GM12878 (cell line): ENCODE data around the gene TPPP. TPM values are rescaled to one million over a fixed set of nuclear protein-coding genes. Genes with fewer than 3 reads are reported as not detected.

Source experiments
- ATAC-seq: fragments of 200-7000 bp; cut with Tn5 transposase; 3 replicates; pipeline ENCODE4 v1.9.1; 2020; ENCODE audit warnings: mild to moderate bottlenecking, moderate library complexity
- BruUV-seq: library from RNA; stranded (reverse); fragments of 400-500 nt; replicated peaks from 2 replicates; lab custom pipeline; 2021; lab: Mats Ljungman, UMichigan
- CTCF ChIA-PET: fragments of 300-600 bp; sonication (Branson Sonifier 250); formaldehyde crosslinking; extraction: SDS; loops from one replicate; lab custom pipeline; 2021; ENCODE audit warnings: inconsistent platforms; lab: Yijun Ruan, JAX
- POLR2A ChIA-PET: fragments of 350-600 bp; formaldehyde crosslinking; extraction: SDS; loops from one replicate; lab custom pipeline; 2021; ENCODE audit warnings: inconsistent platforms; lab: Charles Lee
- RAD21 ChIA-PET: fragments of 300-600 bp; sonication (Branson Sonifier 250); formaldehyde crosslinking; loops from one replicate; lab custom pipeline; 2023; ENCODE audit warnings: antibody characterized with exemption; ENCODE audit not compliant: unreplicated experiment; lab: Charles Lee
- SMC1A ChIA-PET: fragments of 300-600 bp; sonication (Branson Sonifier 250); formaldehyde crosslinking; loops from one replicate; lab custom pipeline; 2023; ENCODE audit not compliant: unreplicated experiment, uncharacterized antibody; lab: Charles Lee
- DNase-seq: peaks from one replicate; pipeline ENCODE4 v3.0.0-alpha.2; 2011; ENCODE audit warnings: low read depth, low spot score
- FAIRE-seq: peaks from 3 replicates; lab custom pipeline; 2011; peaks lifted over from hg19 to GRCh38; lab: Jason Lieb, UNC
- H2AFZ ChIP-seq: 2 replicates; pipeline ENCODE4 v1.6.0; 2011; ENCODE audit warnings: low read depth, low read length, control low read depth; ENCODE audit not compliant: control insufficient read depth
- H3K27ac ChIP-seq: 2 replicates; pipeline ENCODE4 v1.5.1; 2011; ENCODE audit warnings: control low read depth; ENCODE audit not compliant: control insufficient read depth, insufficient read depth
- H3K27me3 ChIP-seq, 2 experiments: replicated peaks in 1 of 2; 2 replicates each; pipeline versions ENCODE4 v1.6.0 to v1.6.1; 2011; ENCODE audit warnings: low read length in 1 of 2; ENCODE audit not compliant: control insufficient read depth in 2 of 2, insufficient read depth in 2 of 2
- H3K36me3 ChIP-seq, 2 experiments: 2 replicates each; pipeline ENCODE4 v1.5.1; 2011; ENCODE audit warnings: low read length in 1 of 2; ENCODE audit not compliant: control insufficient read depth in 2 of 2, insufficient read depth in 2 of 2
- H3K4me1 ChIP-seq: 2 replicates; pipeline ENCODE4 v1.6.1; 2011; ENCODE audit warnings: mild to moderate bottlenecking, low read length, moderate library complexity, mixed read lengths; ENCODE audit not compliant: control insufficient read depth, insufficient read depth
- H3K4me2 ChIP-seq: 2 replicates; pipeline ENCODE4 v1.6.0; 2011; ENCODE audit warnings: control low read depth; ENCODE audit not compliant: control insufficient read depth, insufficient read depth
- H3K4me3 ChIP-seq: fragments of 200-600 bp; sonication (generic); 2 replicates; pipeline ENCODE4 v1.5.1; 2016
- H3K79me2 ChIP-seq: 2 replicates; pipeline ENCODE4 v1.6.0; 2011; ENCODE audit warnings: low read length; ENCODE audit not compliant: control insufficient read depth, insufficient read depth
- H3K9ac ChIP-seq: 2 replicates; pipeline ENCODE4 v1.8.0; 2011; ENCODE audit warnings: low read length, control low read depth, mixed read lengths; ENCODE audit not compliant: control insufficient read depth, insufficient read depth
- H3K9me3 ChIP-seq: replicated peaks from 3 replicates; pipeline ENCODE4 v1.5.1; 2011; ENCODE audit warnings: mild to moderate bottlenecking, low read length; ENCODE audit not compliant: control insufficient read depth, insufficient read depth
- H4K20me1 ChIP-seq: 2 replicates; pipeline ENCODE4 v1.6.0; 2011; ENCODE audit not compliant: control insufficient read depth, insufficient read depth
- ASH2L ChIP-seq: fragments of 300-600, 200-600 bp; sonication (generic); IDR thresholded peaks from 2 replicates; pipeline ENCODE4 v1.6.1; 2017; ENCODE audit warnings: low read depth, mild to moderate bottlenecking, borderline replicate concordance
- BACH1 ChIP-seq: fragments of 450-650 bp; IDR thresholded peaks from 2 replicates; pipeline ENCODE4 v1.6.1; 2017; ENCODE audit warnings: mild to moderate bottlenecking, borderline replicate concordance
- CEBPB ChIP-seq, 2 experiments: fragments of 150-350 bp in 1 of 2; IDR thresholded peaks; 2 replicates each; pipeline ENCODE4 v1.6.1; 2012 to 2014; ENCODE audit warnings: low read depth in 2 of 2, low read length in 2 of 2, borderline replicate concordance in 1 of 2, inconsistent platforms in 1 of 2
- CREM ChIP-seq: IDR thresholded peaks from 2 replicates; pipeline ENCODE4 v1.6.1; 2014; ENCODE audit warnings: antibody characterized with exemption, low read depth
- MEF2B ChIP-seq: fragments of 450-650 bp; IDR thresholded peaks from 2 replicates; pipeline ENCODE4 v1.6.1; 2018; ENCODE audit warnings: mild to moderate bottlenecking, moderate library complexity; ENCODE audit not compliant: partially characterized antibody, poor library complexity, severe bottlenecking
- NFYB ChIP-seq: IDR thresholded peaks from 2 replicates; pipeline ENCODE4 v1.6.1; 2011; ENCODE audit warnings: low read depth, mild to moderate bottlenecking, low read length, improper control_type of control experiment, moderate library complexity; ENCODE audit not compliant: insufficient read depth
- POLR2AphosphoS2 ChIP-seq: IDR thresholded peaks from 2 replicates; pipeline ENCODE4 v1.6.1; 2011; ENCODE audit warnings: low read depth, mild to moderate bottlenecking, low read length, improper control_type of control experiment, moderate library complexity
- POU2F2 ChIP-seq: IDR thresholded peaks from 3 replicates; pipeline ENCODE4 v1.6.1; 2011; ENCODE audit warnings: low read depth, mild to moderate bottlenecking, low read length, borderline replicate concordance
- RAD21 ChIP-seq: IDR thresholded peaks from 2 replicates; pipeline ENCODE4 v1.6.1; 2011; ENCODE audit warnings: mild to moderate bottlenecking, low read depth, low read length, moderate library complexity; ENCODE audit not compliant: insufficient read depth
- RELA ChIP-seq: fragments of 450-650 bp; IDR thresholded peaks from 2 replicates; pipeline ENCODE4 v1.8.0; 2014; ENCODE audit warnings: borderline replicate concordance; ENCODE audit not compliant: partially characterized antibody
- SUPT20H ChIP-seq: IDR thresholded peaks from 2 replicates; pipeline ENCODE4 v1.6.1; 2011; ENCODE audit warnings: low read depth, mild to moderate bottlenecking, low read length, moderate library complexity, borderline replicate concordance; ENCODE audit not compliant: control insufficient read depth
- TCF3 ChIP-seq: IDR thresholded peaks from 2 replicates; pipeline ENCODE4 v1.6.1; 2012; ENCODE audit warnings: low read depth, mild to moderate bottlenecking, low read length, borderline replicate concordance; ENCODE audit not compliant: insufficient read depth
- ZBTB4 ChIP-seq: fragments of 450-650 bp; formaldehyde crosslinking; IDR thresholded peaks from 2 replicates; pipeline ENCODE4 v1.4.0; 2022; ENCODE audit warnings: mild to moderate bottlenecking, moderate library complexity
- WGBS: methylation state at CpG from one replicate; pipeline ENCODE4 v1.1.6; 2016; ENCODE audit warnings: low lambda C conversion rate; ENCODE audit not compliant: insufficient replicate concordance, insufficient coverage; ENCODE audit errors: missing lambda C conversion rate; 5-methylcytosine and 5-hydroxymethylcytosine counted together
- in situ Hi-C: fragments of 300-500 bp; cut with MboI; formaldehyde crosslinking; loops from 9 replicates; pipeline ENCODE4 v1.14.3; 2018; ENCODE audit warnings: mixed read lengths
- intact Hi-C: fragments of 100-400 bp; cut with micrococcal nuclease; formaldehyde crosslinking; loops from one replicate; pipeline ENCODE4 v1.14.2; 2022; ENCODE audit not compliant: unreplicated experiment
- polyA plus RNA-seq, 11 experiments: library from polyadenylated mRNA; depleted of rRNA in 4 of 11; unstranded in 6 of 11; stranded (reverse) in 5 of 11; fragments of >200 nt; fragmentation: Nextera tagmentation in 4 of 11; fragmentation: Illumina TruSeq in 1 of 11; extraction: Ambion mirVana in 4 of 11; extraction: Trizol in 1 of 11; gene quantifications; 1 replicate in 1 of 11; 2 replicates in 10 of 11; pipeline versions ENCODE4 v1.2.1 to v1.2.3, GENCODE V29; 2011 to 2016; ENCODE audit warnings: inconsistent platforms in 2 of 11, missing spikeins in 2 of 11, low read depth in 1 of 11
- total RNA-seq, 4 experiments: library from RNA; depleted of rRNA in 3 of 4; stranded (reverse); fragments of >200 nt in 3 of 4; fragmentation: Illumina TruSeq in 1 of 4; extraction: Trizol in 1 of 4; gene quantifications; 2 replicates each; pipeline versions ENCODE4 v1.2.1 to v1.2.3, GENCODE V29; 2013 to 2021

Gene TPPP
- total and polyA plus RNA-seq, 10 of the 15 experiments (the other 5 are each of a cell fraction or from before 2014, with no cell fraction given) = under 0.01 to 0.24 (median 0.04) TPM; not detected in 4

GRCh38 chr5:626850-627249 lies 66.3 kb downstream of the TPPP start:
- FAIRE-seq (no peak), ATAC-seq (no peak), DNase-seq (no peak)
- CTCF ChIA-PET = no interaction called here
- no peak overlapping the region for H3K27ac ChIP-seq
- H3K4me1 ChIP-seq = no peaks in the 10 kb centered on the region
- SMC1A ChIA-PET = no interaction called here
- H2AFZ ChIP-seq = no peak overlapping the region
- BruUV-seq = no TSS peak
- in situ Hi-C loops (no loop called here), intact Hi-C loops (no loop called here)
- no peaks in the 10 kb centered on the region for H4K20me1 ChIP-seq
- RAD21 ChIA-PET = no interaction called here
- no peaks in the 10 kb centered on the region for H3K9me3 ChIP-seq
- POLR2A ChIA-PET = no interaction called here
- WGBS = 98% methylated on average over 3 of the region's 3 CpGs
- no peak overlapping the region for H3K4me2 ChIP-seq
- H3K9ac ChIP-seq = no peak overlapping the region
- H3K4me3 ChIP-seq = no peak overlapping the region
- no peaks in the 10 kb centered on the region for H3K27me3 ChIP-seq
- no peaks in the 10 kb centered on the region for H3K79me2 ChIP-seq
- TF ChIP-seq ASH2L = no peak
- no peak for TF ChIP-seq TCF3
- no peak for TF ChIP-seq RELA
- TF ChIP-seq MEF2B = no peak
- TF ChIP-seq RAD21 = 0 out of 2 replicates have a peak, but pooled peaks have one; percentile 1
- H3K36me3 ChIP-seq = peaks cover 3 to 10% of the 10 kb centered on the region in 2 experiments

- intact Hi-C loops = no loop called here
- TF ChIP-seq CEBPB (IDR thresholded peaks at IDR 0.05; ENCODE audit: borderline replicate concordance in 1 of 2, low read depth in 2 of 2, low read length in 2 of 2) = no peak
- TF ChIP-seq POU2F2 = no peak
- TF ChIP-seq BACH1 = no peak
- TF ChIP-seq POLR2AphosphoS2 = no peak
- no peak for TF ChIP-seq NFYB
- no peak for TF ChIP-seq CREM
- TF ChIP-seq SUPT20H = no peak
- TF ChIP-seq ZBTB4 = no peak
Observed at GRCh38 chr5:625516-625915, 67.6 kb downstream of the TPPP start.

More at GRCh38 chr5:625516-625915, 67.6 kb downstream of the TPPP start:
- no peaks in the 10 kb centered on the region for H3K27me3 ChIP-seq
- no peaks in the 10 kb centered on the region for H4K20me1 ChIP-seq
- no peaks in the 10 kb centered on the region for H3K9me3 ChIP-seq
- no peaks in the 10 kb centered on the region for H3K4me1 ChIP-seq
- no peak overlapping the region for H3K4me2 ChIP-seq
- RAD21 ChIA-PET = no interaction called here
- DNase-seq = no peak
- SMC1A ChIA-PET = interaction anchor here (1.0 kb wide), 1 partner anchor 11 kb away, joined by 3 read pairs; no protein-coding TSS in a partner anchor
- H2AFZ ChIP-seq = no peak overlapping the region
- H3K27ac ChIP-seq = no peak overlapping the region
- WGBS = 99% methylated on average over 16 of the region's 16 CpGs
- no peak overlapping the region for H3K9ac ChIP-seq
- in situ Hi-C loops = no loop called here
- H3K36me3 ChIP-seq = peaks cover 7 to 16% of the 10 kb centered on the region in 2 experiments
- no peak for ATAC-seq
- POLR2A ChIA-PET = no interaction called here
- no peak for FAIRE-seq
- CTCF ChIA-PET = no interaction called here
- H3K79me2 ChIP-seq = no peaks in the 10 kb centered on the region
- no TSS peak for BruUV-seq
- no peak overlapping the region for H3K4me3 ChIP-seq
